ENCODE measurements around the gene CASP10. TPM values are rescaled to one million over a fixed set of nuclear protein-coding genes. Genes with fewer than 3 reads are reported as not detected.

CASP10 gene
- total RNA-seq, 2 experiments from 2014 or later = 47.8 to 51.3 TPM

- ChIA-PET POLR2A (interaction anchor here (0.6 to 10.4 kb wide), 14 partner anchors 9 to 522 kb away, joined by 3 to 290 read pairs (median 11); partner anchors contain the start of genes ALS2, CASP10, CFLAR and CLK1), CTCF (interaction anchor here (0.6 to 8.9 kb wide), 6 partner anchors 21 to 195 kb away, joined by 3 to 105 read pairs (median 6); partner anchors contain the start of gene CASP10)
- DNase-seq = peak; percentile 96
- H3K27me3 Mint-ChIP-seq = no peaks in the 10 kb centered on the region
- no peaks in the 10 kb centered on the region for H3K9me3 Mint-ChIP-seq
- H3K36me3 Mint-ChIP-seq (ENCODE audit: low read depth) = peaks cover 48% of the 10 kb centered on the region
- H3K4me1 Mint-ChIP-seq = peaks cover 68% of the 10 kb centered on the region
- H3K4me3 Mint-ChIP-seq = peak overlapping the region; percentile 81
- peak overlapping the region; percentile 98 for H3K27ac Mint-ChIP-seq
These were observed 75.2 kb downstream of the CASP10 start for GRCh38 chr2:201257956-201258665.

- Mint-ChIP-seq H3K27ac (peak overlapping the region; percentile 98), H3K4me1 (peaks cover 71% of the 10 kb centered on the region), H3K36me3 (ENCODE audit: low read depth) (peaks cover 47% of the 10 kb centered on the region), H3K4me3 (peak overlapping the region; percentile 81), H3K9me3 (no peaks in the 10 kb centered on the region), H3K27me3 (no peaks in the 10 kb centered on the region)
- CTCF ChIA-PET = interaction anchor here (0.6 to 8.9 kb wide), 9 partner anchors 8 to 194 kb away, joined by 3 to 105 read pairs (median 7); partner anchors contain the start of genes CASP10 and TRAK2
- DNase-seq = no peak
- POLR2A ChIA-PET = interaction anchor here (0.6 to 10.4 kb wide), 19 partner anchors 10 to 522 kb away, joined by 3 to 290 read pairs (median 16); partner anchors contain the start of genes ALS2, CASP10, CFLAR and CLK1
These were observed 76.0 kb downstream of the CASP10 start for GRCh38 chr2:201258666-201259615.

- ChIA-PET CTCF (interaction anchor here (0.6 to 8.9 kb wide), 13 partner anchors 9 to 359 kb away, joined by 3 to 105 read pairs (median 5); partner anchors contain the start of genes CASP10 and TRAK2), POLR2A (interaction anchor here (0.5 to 10.4 kb wide), 30 partner anchors 10 to 1007 kb away, joined by 3 to 290 read pairs (median 9); partner anchors contain the start of genes ALS2, BZW1, CASP10 and CFLAR)
- peak within 1 kb of the TSS; percentile 100 for H3K4me3 Mint-ChIP-seq
These were observed 77.4 kb downstream of the CASP10 start, which contains the start of gene CASP8 for GRCh38 chr2:201260302-201260800. Gene CASP8 (plus strand): TSS chr2:201260536. CDS start chr2:201266487, 5,951 bp downstream.

GRCh38 chr2:201261471-201261870, 78.5 kb downstream of the CASP10 start:
- CTCF ChIA-PET = interaction anchor here (1.1 to 8.9 kb wide), 8 partner anchors 7 to 193 kb away, joined by 3 to 105 read pairs (median 10); no protein-coding TSS in a partner anchor
- POLR2A ChIA-PET = interaction anchor here (0.7 to 10.4 kb wide), 23 partner anchors 8 to 1008 kb away, joined by 3 to 290 read pairs (median 13); partner anchors contain the start of genes CASP10, CFLAR, CLK1 and NIF3L1
- peak; percentile 81 for DNase-seq
- H3K27me3 Mint-ChIP-seq = no peaks in the 10 kb centered on the region
- H3K4me3 Mint-ChIP-seq = peak overlapping the region; percentile 100
- peaks cover 71% of the 10 kb centered on the region for H3K4me1 Mint-ChIP-seq
- H3K27ac Mint-ChIP-seq = peak overlapping the region; percentile 98
- H3K9me3 Mint-ChIP-seq = no peaks in the 10 kb centered on the region
- H3K36me3 Mint-ChIP-seq (ENCODE audit: low read depth) = peaks cover 49% of the 10 kb centered on the region

More at GRCh38 chr2:201260302-201260800, 77.4 kb downstream of the CASP10 start, which contains the start of gene CASP8:
- H3K9me3 Mint-ChIP-seq = no peaks in the 10 kb centered on the region
- peak; percentile 82 for DNase-seq
- peak within 1 kb of the TSS; percentile 98 for H3K27ac Mint-ChIP-seq
- H3K27me3 Mint-ChIP-seq = no peaks in the 10 kb centered on the region
- H3K4me1 Mint-ChIP-seq = peaks cover 69% of the 10 kb centered on the region
- H3K36me3 Mint-ChIP-seq (ENCODE audit: low read depth) = peaks cover 43% of the 10 kb centered on the region

- Mint-ChIP-seq H3K27me3 (no peaks in the 10 kb centered on the region), H3K4me3 (peak overlapping the region; percentile 100), H3K9me3 (no peaks in the 10 kb centered on the region), H3K36me3 (ENCODE audit: low read depth) (peaks cover 52% of the 10 kb centered on the region), H3K4me1 (peaks cover 71% of the 10 kb centered on the region), H3K27ac (peak overlapping the region; percentile 98)
- POLR2A ChIA-PET = interaction anchor here (0.7 to 10.4 kb wide), 21 partner anchors 8 to 1007 kb away, joined by 3 to 290 read pairs (median 13); partner anchors contain the start of genes CASP10, CFLAR, CLK1 and STRADB
- DNase-seq = no peak
- CTCF ChIA-PET = interaction anchor here (1.1 to 8.9 kb wide), 7 partner anchors 8 to 193 kb away, joined by 3 to 105 read pairs (median 17); no protein-coding TSS in a partner anchor
These were observed 79.0 kb downstream of the CASP10 start for GRCh38 chr2:201261906-201262305.

GRCh38 chr2:201262718-201263117, 79.8 kb downstream of the CASP10 start:
- no peaks in the 10 kb centered on the region for H3K27me3 Mint-ChIP-seq
- CTCF ChIA-PET = interaction anchor here (1.3 to 8.9 kb wide), 5 partner anchors 9 to 194 kb away, joined by 3 to 105 read pairs (median 30); no protein-coding TSS in a partner anchor
- peak overlapping the region; percentile 81 for H3K27ac Mint-ChIP-seq
- peak; percentile 32 for DNase-seq
- H3K4me1 Mint-ChIP-seq = peaks cover 71% of the 10 kb centered on the region
- peak overlapping the region; percentile 80 for H3K4me3 Mint-ChIP-seq
- H3K9me3 Mint-ChIP-seq = no peaks in the 10 kb centered on the region
- POLR2A ChIA-PET = interaction anchor here (0.7 to 10.4 kb wide), 16 partner anchors 14 to 399 kb away, joined by 3 to 290 read pairs (median 22); partner anchors contain the start of genes CASP10, CFLAR, CLK1 and FLACC1
- peaks cover 60% of the 10 kb centered on the region for H3K36me3 Mint-ChIP-seq (ENCODE audit: low read depth)

- peak; percentile 39 for DNase-seq
- Mint-ChIP-seq H3K9me3 (no peaks in the 10 kb centered on the region), H3K36me3 (ENCODE audit: low read depth) (peaks cover 64% of the 10 kb centered on the region), H3K4me3 (peak overlapping the region; percentile 60), H3K27ac (peak overlapping the region; percentile 72), H3K4me1 (peaks cover 66% of the 10 kb centered on the region), H3K27me3 (no peaks in the 10 kb centered on the region)
- ChIA-PET CTCF (interaction anchor here (0.7 to 8.9 kb wide), 7 partner anchors 9 to 374 kb away, joined by 3 to 105 read pairs (median 17); no protein-coding TSS in a partner anchor), POLR2A (interaction anchor here (0.7 to 10.4 kb wide), 16 partner anchors 13 to 1006 kb away, joined by 3 to 290 read pairs (median 10); partner anchors contain the start of genes ALS2, CASP10, CFLAR and CLK1)
These were observed 80.8 kb downstream of the CASP10 start for GRCh38 chr2:201263779-201264178.

GRCh38 chr2:201264472-201265173, 81.7 kb downstream of the CASP10 start:
- Mint-ChIP-seq H3K4me1 (peaks cover 65% of the 10 kb centered on the region), H3K27ac (peak overlapping the region; percentile 72), H3K36me3 (ENCODE audit: low read depth) (peaks cover 72% of the 10 kb centered on the region), H3K27me3 (no peaks in the 10 kb centered on the region), H3K9me3 (no peaks in the 10 kb centered on the region), H3K4me3 (peak overlapping the region; percentile 60)
- ChIA-PET POLR2A (interaction anchor here (0.7 to 10.4 kb wide), 16 partner anchors 10 to 1005 kb away, joined by 3 to 290 read pairs (median 4); partner anchors contain the start of genes ALS2, CFLAR, CLK1 and FLACC1), CTCF (interaction anchor here (0.7 to 8.9 kb wide), 7 partner anchors 9 to 99 kb away, joined by 3 to 105 read pairs (median 17); partner anchors contain the start of gene CASP10)
- no peak for DNase-seq

GRCh38 chr2:201266629-201267028, 83.7 kb downstream of the CASP10 start:
- ChIA-PET POLR2A (interaction anchor here (0.9 to 10.4 kb wide), 7 partner anchors 13 to 151 kb away, joined by 3 to 205 read pairs (median 3); partner anchors contain the start of gene CFLAR), CTCF (interaction anchor here (0.8 to 6.1 kb wide), 3 partner anchors 30 to 97 kb away, joined by 3 to 30 read pairs (median 6); no protein-coding TSS in a partner anchor)
- Mint-ChIP-seq H3K27ac (peak overlapping the region; percentile 1), H3K9me3 (no peaks in the 10 kb centered on the region), H3K27me3 (no peaks in the 10 kb centered on the region), H3K4me1 (peaks cover 75% of the 10 kb centered on the region), H3K36me3 (ENCODE audit: low read depth) (peaks cover 79% of the 10 kb centered on the region), H3K4me3 (no peak overlapping the region)
- no peak for DNase-seq

- Mint-ChIP-seq H3K27ac (no peak overlapping the region), H3K27me3 (no peaks in the 10 kb centered on the region), H3K4me1 (peaks cover 83% of the 10 kb centered on the region), H3K36me3 (ENCODE audit: low read depth) (peaks cover 82% of the 10 kb centered on the region), H3K4me3 (peak overlapping the region; percentile 30), H3K9me3 (no peaks in the 10 kb centered on the region)
- DNase-seq = no peak
- ChIA-PET CTCF (interaction anchor here (1.4 to 6.1 kb wide), 2 partner anchors 35 to 96 kb away, joined by 6 to 30 read pairs; no protein-coding TSS in a partner anchor), POLR2A (interaction anchor here (0.8 to 10.4 kb wide), 10 partner anchors 10 to 152 kb away, joined by 3 to 205 read pairs (median 4); partner anchors contain the start of gene CFLAR)
These were observed 84.5 kb downstream of the CASP10 start for GRCh38 chr2:201267278-201268030.
